Mesendoderm (in vitro differentiated cells): Measurements from ENCODE around the gene ZSWIM6.

Source experiments
- DNase-seq: peaks from one replicate; pipeline ENCODE4 v3.0.0; 2013
- H2AK5ac ChIP-seq: 2 replicates; pipeline ENCODE4 v1.6.1; 2013; ENCODE audit warnings: low read length, inconsistent platforms
- H2BK120ac ChIP-seq: 2 replicates; pipeline ENCODE4 v1.6.1; 2013; ENCODE audit warnings: low read depth, mild to moderate bottlenecking, low read length, moderate library complexity, mixed read lengths
- H2BK15ac ChIP-seq: replicated peaks from 2 replicates; pipeline ENCODE4 v1.6.1; 2013; ENCODE audit warnings: low read depth, mild to moderate bottlenecking, moderate library complexity
- H2BK5ac ChIP-seq: 2 replicates; pipeline ENCODE4 v1.6.1; 2013; ENCODE audit warnings: low read length, inconsistent platforms
- H3K18ac ChIP-seq: 2 replicates; pipeline ENCODE4 v1.6.1; 2013; ENCODE audit warnings: mild to moderate bottlenecking, low read length, mixed read lengths
- H3K23ac ChIP-seq: one replicate; pipeline ENCODE4 v1.6.1; 2013; ENCODE audit warnings: low read length
- H3K27ac ChIP-seq: 2 replicates; pipeline ENCODE4 v1.5.1; 2013; ENCODE audit warnings: low read depth, mild to moderate bottlenecking, inconsistent platforms, low read length, moderate library complexity
- H3K27me3 ChIP-seq: 2 replicates; pipeline ENCODE4 v1.6.1; 2013; ENCODE audit warnings: low read length, control low read depth, mild to moderate bottlenecking, inconsistent platforms; ENCODE audit not compliant: insufficient read depth, poor library complexity
- H3K36me3 ChIP-seq: 2 replicates; pipeline ENCODE4 v1.6.1; 2013; ENCODE audit warnings: low read length, inconsistent platforms; ENCODE audit not compliant: control insufficient read depth, insufficient read depth
- H3K4ac ChIP-seq: one replicate; pipeline ENCODE4 v1.6.1; 2013; ENCODE audit warnings: low read depth, mild to moderate bottlenecking, low read length, moderate library complexity
- H3K4me1 ChIP-seq: 2 replicates; pipeline ENCODE4 v1.6.1; 2013; ENCODE audit warnings: low read depth, low read length, inconsistent platforms; ENCODE audit not compliant: control insufficient read depth
- H3K4me2 ChIP-seq: 2 replicates; pipeline ENCODE4 v1.6.1; 2013; ENCODE audit warnings: low read length
- H3K4me3 ChIP-seq: 2 replicates; pipeline ENCODE4 v1.5.1; 2013; ENCODE audit warnings: mild to moderate bottlenecking, low read length
- H3K56ac ChIP-seq: one replicate; pipeline ENCODE4 v1.6.1; 2013; ENCODE audit warnings: low read length
- H3K79me1 ChIP-seq: 2 replicates; pipeline ENCODE4 v1.6.1; 2013; ENCODE audit warnings: low read length, inconsistent platforms
- H3K79me2 ChIP-seq: 2 replicates; pipeline ENCODE4 v1.6.1; 2013; ENCODE audit warnings: mild to moderate bottlenecking, low read length; ENCODE audit not compliant: control insufficient read depth, insufficient read depth
- H3K9ac ChIP-seq: 2 replicates; pipeline ENCODE4 v1.6.1; 2013; ENCODE audit warnings: low read length, inconsistent platforms
- H4K5ac ChIP-seq: one replicate; pipeline ENCODE4 v1.6.1; 2013; ENCODE audit warnings: low read length
- H4K8ac ChIP-seq: one replicate; pipeline ENCODE4 v1.6.1; 2013; ENCODE audit warnings: low read depth, mild to moderate bottlenecking, control low read depth, low read length, moderate library complexity
- WGBS: extraction: QIAGEN DNeasy Blood & Tissue Kit; methylation state at CpG from one replicate; pipeline ENCODE4 v1.1.7; 2013; ENCODE audit warnings: low lambda C conversion rate, missing lambda C conversion rate; ENCODE audit not compliant: insufficient coverage; ENCODE audit errors: extremely low coverage; 5-methylcytosine and 5-hydroxymethylcytosine counted together

ZSWIM6 gene

GRCh38 chr5:61591859-61592258 is 259.8 kb downstream of the ZSWIM6 start:
- H3K4me3 ChIP-seq: no peak overlapping the region
- no peaks in the 10 kb centered on the region for H3K79me2 ChIP-seq
- H2BK120ac ChIP-seq: no peak overlapping the region
- no peak overlapping the region for H2BK5ac ChIP-seq
- H3K18ac ChIP-seq: no peak overlapping the region
- no peak overlapping the region for H2BK15ac ChIP-seq
- no peak overlapping the region for H3K4ac ChIP-seq
- no peaks in the 10 kb centered on the region for H3K27me3 ChIP-seq
- H4K8ac ChIP-seq: no peak overlapping the region
- WGBS: no CpG with 5 or more reads among the region's 4 CpGs
- H3K36me3 ChIP-seq: no peaks in the 10 kb centered on the region
- no peak overlapping the region for H4K5ac ChIP-seq
- H3K79me1 ChIP-seq: no peaks in the 10 kb centered on the region
- no peak overlapping the region for H3K9ac ChIP-seq
- no peak overlapping the region for H2AK5ac ChIP-seq
- no peak overlapping the region for H3K27ac ChIP-seq
- no peak overlapping the region for H3K4me2 ChIP-seq
- no peaks in the 10 kb centered on the region for H3K4me1 ChIP-seq
- H3K23ac ChIP-seq: no peak overlapping the region
- DNase-seq: no peak
- no peak overlapping the region for H3K56ac ChIP-seq

GRCh38 chr5:61595426-61595825 is 263.4 kb downstream of the ZSWIM6 start:
- Histone ChIP-seq H2BK120ac (no peak overlapping the region), H3K36me3 (no peaks in the 10 kb centered on the region), H3K56ac (no peak overlapping the region), H3K9ac (no peak overlapping the region), H3K27ac (no peak overlapping the region), H3K4me3 (no peak overlapping the region), H3K18ac (no peak overlapping the region), H3K79me1 (no peaks in the 10 kb centered on the region), H2BK5ac (no peak overlapping the region), H3K4ac (no peak overlapping the region), H3K4me1 (no peaks in the 10 kb centered on the region), H3K23ac (no peak overlapping the region), H3K79me2 (no peaks in the 10 kb centered on the region), H4K5ac (no peak overlapping the region), H2BK15ac (no peak overlapping the region), H2AK5ac (no peak overlapping the region), H3K4me2 (no peak overlapping the region), H3K27me3 (no peaks in the 10 kb centered on the region), H4K8ac (no peak overlapping the region)
- no peak for DNase-seq
